GM21717 (cell line): Measurements from ENCODE around the gene TJP1.
"Not testable (repeated sequence)": the region's sequence is repeated elsewhere in the genome, so short reads cannot be mapped to it uniquely, and the experiment has no call there.

Source experiments
- ATAC-seq: cut with Tn5 transposase; IDR thresholded peaks from one replicate; pipeline ENCODE4 v1.9.1; 2021; ENCODE audit warnings: mild to moderate bottlenecking, moderate library complexity; ENCODE audit not compliant: unreplicated experiment

TJP1 gene

GRCh38 chr15:29685156-29686078 lies 136.9 kb downstream of the TJP1 start:
- no peak for ATAC-seq

GRCh38 chr15:29682781-29683180 lies 139.5 kb downstream of the TJP1 start:
- no peak for ATAC-seq

- no peak for ATAC-seq
These were observed 139.9 kb downstream of the TJP1 start for GRCh38 chr15:29682361-29682760.

GRCh38 chr15:29681946-29682345 lies 140.3 kb downstream of the TJP1 start:
- no peak for ATAC-seq

GRCh38 chr15:29681166-29681845 lies 141.0 kb downstream of the TJP1 start:
- no peak for ATAC-seq

GRCh38 chr15:29680465-29681165 lies 141.7 kb downstream of the TJP1 start:
- no peak for ATAC-seq

- no peak for ATAC-seq
These were observed 143.7 kb downstream of the TJP1 start for GRCh38 chr15:29678504-29679034.

- ATAC-seq: no peak
These were observed 144.3 kb downstream of the TJP1 start for GRCh38 chr15:29677871-29678461.

- no peak for ATAC-seq
These were observed 144.8 kb downstream of the TJP1 start for GRCh38 chr15:29677455-29677854.

GRCh38 chr15:29676961-29677402 lies 145.3 kb downstream of the TJP1 start:
- ATAC-seq: no peak

- not testable (repeated sequence) for ATAC-seq
These were observed 145.8 kb downstream of the TJP1 start for GRCh38 chr15:29676374-29676960.

- ATAC-seq: no peak
These were observed 146.4 kb downstream of the TJP1 start for GRCh38 chr15:29675791-29676301.

GRCh38 chr15:29674661-29675533 lies 147.4 kb downstream of the TJP1 start:
- ATAC-seq: no peak

- ATAC-seq: no peak
These were observed 149.1 kb downstream of the TJP1 start for GRCh38 chr15:29672923-29673809.

- ATAC-seq: no peak
These were observed 149.8 kb downstream of the TJP1 start for GRCh38 chr15:29672446-29672845.

- ATAC-seq: not testable (repeated sequence)
These were observed 150.2 kb downstream of the TJP1 start for GRCh38 chr15:29672046-29672445.

- ATAC-seq: no peak
These were observed 151.0 kb downstream of the TJP1 start for GRCh38 chr15:29670998-29671981.
